Stimulated activated CD4-positive, alpha-beta T cell treated with anti-CD3 and anti-CD28 coated beads, Interleukin-1b, Interleukin-23, amount 100 ng/mL, for 24 hours (primary cell): ENCODE measurements around the gene KCNJ14.
A peak's percentile ranks its signal among the peaks of the same experiment; 100 is the strongest.

Experiments
- DNase-seq, 4 experiments: peaks; one replicate each; pipeline ENCODE4 v3.0.0-alpha.2; 2020; ENCODE audit warnings: low read depth in 4 of 4, low spot score in 1 of 4

The KCNJ14 gene

GRCh38 chr19:48455171-48455907 is at the start of gene KCNJ14:
Gene KCNJ14, plus strand, starts transcription at chr19:48455574. Its CDS starts 6,151 bp downstream, at chr19:48461725.
- DNase-seq, result no peak

GRCh38 chr19:48405850-48406249 is 49.5 kb upstream of the KCNJ14 start:
- DNase-seq, result no peak

GRCh38 chr19:48413879-48414587 is 41.3 kb upstream of the KCNJ14 start:
- DNase-seq, result no peak

- DNase-seq, result peak in 2 of 4 experiments; percentile 46 to 73
Measured at GRCh38 chr19:48415395-48415794, 40.0 kb upstream of the KCNJ14 start.

- no peak for DNase-seq
Measured at GRCh38 chr19:48415806-48416221, 39.6 kb upstream of the KCNJ14 start.

GRCh38 chr19:48417421-48417820 is 38.0 kb upstream of the KCNJ14 start:
- DNase-seq, result no peak

GRCh38 chr19:48418317-48419064 is 36.9 kb upstream of the KCNJ14 start:
- DNase-seq, result no peak

GRCh38 chr19:48419158-48419920 is 36.0 kb upstream of the KCNJ14 start:
- DNase-seq, result peak in 3 of 4 experiments; percentile 46 to 61 (median 50)

- no peak for DNase-seq
Measured at GRCh38 chr19:48421548-48421947, 33.8 kb upstream of the KCNJ14 start.

- no peak for DNase-seq
Measured at GRCh38 chr19:48424694-48425219, 30.6 kb upstream of the KCNJ14 start.

GRCh38 chr19:48428670-48429069 is 26.7 kb upstream of the KCNJ14 start:
- DNase-seq, result no peak

- DNase-seq, result no peak
Measured at GRCh38 chr19:48433337-48433736, 22.0 kb upstream of the KCNJ14 start.

- no peak for DNase-seq
Measured at GRCh38 chr19:48436586-48436985, 18.8 kb upstream of the KCNJ14 start.

GRCh38 chr19:48441360-48442050 is 13.9 kb upstream of the KCNJ14 start:
- DNase-seq, result no peak

- no peak for DNase-seq
Measured at GRCh38 chr19:48442116-48443035, 13.0 kb upstream of the KCNJ14 start.

- no peak for DNase-seq
Measured at GRCh38 chr19:48443256-48443655, 12.1 kb upstream of the KCNJ14 start.

- no peak for DNase-seq
Measured at GRCh38 chr19:48443731-48444128, 11.6 kb upstream of the KCNJ14 start.

GRCh38 chr19:48444129-48444935 is 11.0 kb upstream of the KCNJ14 start:
- DNase-seq, result no peak

GRCh38 chr19:48444936-48445200 is 10.5 kb upstream of the KCNJ14 start:
- DNase-seq, result no peak
